Upper lobe of left lung (tissue), 4 donors: ENCODE measurements around the gene AZI2.

ENCODE experiments used
- EP300 ChIP-seq, 4 donors: sonication (generic); formaldehyde crosslinking; IDR thresholded peaks; one replicate each; pipeline ENCODE4 v1.5.1; 2017; ENCODE audit warnings: antibody characterized with exemption in 4 of 4, control low read depth in 2 of 4
- POLR2A ChIP-seq, 4 donors: fragments of 450-650 bp; IDR thresholded peaks; one replicate each; pipeline ENCODE4 v1.5.1; 2016 to 2017; ENCODE audit warnings: antibody characterized with exemption in 4 of 4, mild to moderate bottlenecking in 2 of 4
- POLR2AphosphoS5 ChIP-seq, 2 donors: sonication (generic); formaldehyde crosslinking; IDR thresholded peaks; one replicate each; pipeline ENCODE4 v1.5.1; 2017; ENCODE audit warnings: antibody characterized with exemption in 2 of 2
- TF ChIP-seq, protein P1 (sequence below), 6 experiments: fragments of 450-650 bp in 4 of 6; fragments of 200-600 bp in 2 of 6; sonication (generic) in 2 of 6; IDR thresholded peaks; one replicate each; pipeline ENCODE4 v1.5.1; 2016 to 2019; ENCODE audit warnings: antibody characterized with exemption in 6 of 6

DNA sequence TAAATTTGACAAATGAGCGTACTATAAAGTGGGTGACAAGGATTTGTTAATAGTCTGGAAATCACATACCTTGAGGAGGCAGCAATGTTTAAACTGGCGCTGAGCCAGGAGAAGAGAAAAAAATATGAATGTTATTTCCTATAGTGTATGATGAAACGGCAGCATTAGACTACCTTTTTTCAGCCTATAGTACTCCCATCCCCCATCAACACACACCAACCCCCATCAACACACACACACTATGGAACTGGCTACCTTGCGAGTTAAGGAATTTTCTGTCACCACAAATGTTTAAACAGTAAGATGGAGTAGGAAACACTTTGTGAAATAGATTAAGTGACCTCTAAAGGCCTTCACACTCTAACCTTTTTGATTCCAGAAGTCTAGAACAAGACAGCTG is 46.9 kb downstream of the AZI2 start:
- no peak for TF ChIP-seq POLR2A (IDR thresholded peaks at IDR 0.05)
- TF ChIP-seq, protein P1, sequence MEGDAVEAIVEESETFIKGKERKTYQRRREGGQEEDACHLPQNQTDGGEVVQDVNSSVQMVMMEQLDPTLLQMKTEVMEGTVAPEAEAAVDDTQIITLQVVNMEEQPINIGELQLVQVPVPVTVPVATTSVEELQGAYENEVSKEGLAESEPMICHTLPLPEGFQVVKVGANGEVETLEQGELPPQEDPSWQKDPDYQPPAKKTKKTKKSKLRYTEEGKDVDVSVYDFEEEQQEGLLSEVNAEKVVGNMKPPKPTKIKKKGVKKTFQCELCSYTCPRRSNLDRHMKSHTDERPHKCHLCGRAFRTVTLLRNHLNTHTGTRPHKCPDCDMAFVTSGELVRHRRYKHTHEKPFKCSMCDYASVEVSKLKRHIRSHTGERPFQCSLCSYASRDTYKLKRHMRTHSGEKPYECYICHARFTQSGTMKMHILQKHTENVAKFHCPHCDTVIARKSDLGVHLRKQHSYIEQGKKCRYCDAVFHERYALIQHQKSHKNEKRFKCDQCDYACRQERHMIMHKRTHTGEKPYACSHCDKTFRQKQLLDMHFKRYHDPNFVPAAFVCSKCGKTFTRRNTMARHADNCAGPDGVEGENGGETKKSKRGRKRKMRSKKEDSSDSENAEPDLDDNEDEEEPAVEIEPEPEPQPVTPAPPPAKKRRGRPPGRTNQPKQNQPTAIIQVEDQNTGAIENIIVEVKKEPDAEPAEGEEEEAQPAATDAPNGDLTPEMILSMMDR (IDR thresholded peaks at IDR 0.05), result no peak
- no peak for TF ChIP-seq POLR2AphosphoS5 (IDR thresholded peaks at IDR 0.05)
- no peak for TF ChIP-seq EP300 (IDR thresholded peaks at IDR 0.05)
